Heart left ventricle (tissue), 16 donors: ENCODE measurements around the gene CPSF7. TPM values are rescaled to one million over a fixed set of nuclear protein-coding genes. Genes with fewer than 3 reads are reported as not detected.

Experiments
- ATAC-seq, 4 donors: fragments of 200-7000 bp; cut with Tn5 transposase; one replicate each; pipeline ENCODE4 v1.9.1; 2020 to 2022; ENCODE audit warnings: moderate library complexity in 4 of 4, mild to moderate bottlenecking in 3 of 4, moderate number of reproducible peaks in 1 of 4
- DNase-seq, 5 donors: peaks; one replicate each; pipeline ENCODE4 v3.0.0-alpha.2; 2020
- H3K27ac ChIP-seq, 12 donors: fragments of 200-600 bp; sonication (generic) in 4 of 12; one replicate each; pipeline versions ENCODE4 v1.5.0 to v1.8.0; 2016 to 2022; ENCODE audit warnings: mild to moderate bottlenecking in 2 of 12
- H3K27me3 ChIP-seq, 9 donors: fragments of 200-600 bp; sonication (generic) in 2 of 9; one replicate each; pipeline versions ENCODE4 v1.5.1 to v1.8.0; 2016 to 2022; ENCODE audit warnings: mild to moderate bottlenecking in 3 of 9
- H3K36me3 ChIP-seq, 9 donors: fragments of 200-600 bp; sonication (generic) in 2 of 9; one replicate each; pipeline versions ENCODE4 v1.5.0 to v1.8.0; 2018 to 2022; ENCODE audit warnings: mild to moderate bottlenecking in 2 of 9
- H3K4me1 ChIP-seq, 12 donors: fragments of 200-600 bp; sonication (generic) in 4 of 12; one replicate each; pipeline versions ENCODE4 v1.5.0 to v1.8.0; 2016 to 2022; ENCODE audit warnings: mild to moderate bottlenecking in 3 of 12
- H3K4me3 ChIP-seq, 12 donors: fragments of 200-600 bp; sonication (generic) in 4 of 12; one replicate each; pipeline versions ENCODE4 v1.5.0 to v1.8.0; 2017 to 2022; ENCODE audit warnings: mild to moderate bottlenecking in 9 of 12, moderate library complexity in 4 of 12
- H3K9me3 ChIP-seq, 12 donors: fragments of 200-600 bp; sonication (generic) in 4 of 12; one replicate each; pipeline versions ENCODE4 v1.5.0 to v1.8.0; 2016 to 2022; ENCODE audit warnings: mild to moderate bottlenecking in 1 of 12
- CTCF ChIP-seq, 12 donors: fragments of 200-600 bp; sonication (generic) in 4 of 12; IDR thresholded peaks; one replicate each; pipeline versions ENCODE4 v1.5.0 to v1.8.0; 2018 to 2022; ENCODE audit warnings: antibody characterized with exemption in 12 of 12, mild to moderate bottlenecking in 5 of 12
- POLR2A ChIP-seq, 2 donors: fragments of 450-650 bp; IDR thresholded peaks; one replicate each; pipeline ENCODE4 v1.6.1; 2017; ENCODE audit warnings: antibody characterized with exemption in 2 of 2, mild to moderate bottlenecking in 2 of 2, moderate library complexity in 2 of 2
- WGBS, 4 donors: extraction: QIAGEN DNeasy Blood & Tissue Kit in 2 of 4; methylation state at CpG; one replicate each; pipeline versions ENCODE4 v1.1.5 to v1.1.7; 2013 to 2018; 5-methylcytosine and 5-hydroxymethylcytosine counted together
- intact Hi-C, 10 donors: fragments of 100-400 bp; cut with DNase I; formaldehyde crosslinking; loops; one replicate each; pipeline versions ENCODE4 v1.11.1 to v1.14.2; 2022
- polyA plus RNA-seq, 2 donors: library from polyadenylated mRNA; stranded (reverse); fragments of 200-250 nt; gene quantifications; one replicate each; pipeline ENCODE4 v1.2.3, GENCODE V29; 2013
- total RNA-seq, 9 donors: library from RNA; depleted of rRNA in 2 of 9; stranded (reverse); fragments of >200 nt in 2 of 9; fragmentation: NEBNext Ultra II Directional in 3 of 9; extraction: Animal tissue kit (Norgen Biotek cat#: 25700) in 3 of 9; gene quantifications; one replicate each; pipeline versions ENCODE4 v1.1.0 to v1.2.4, GENCODE V29; 2016 to 2023
- donor health status: ischemic (EF 13 %, LVEDD 7.1; RV severe dilation, severe dysfunction).
- donor health status: healthy with polysubstance abuse.
- donor health status: DM: no; HTN: yes; CAD: no.
- donor health status: DM: no; HTN: no; CAD: no.
- donor health status: ischemic (EF 25% LVEDD 6.9; RV normal size, moderate dysfunction).
- donor health status: ischemic (EF 25% LVEDD 5.7; RV mildly dilated, moderate dysfunction).
- donor health status: healthy.
- donor health status: DM: yes; HTN: yes; CAD: no.
- donor health status: ischemic (EF 35%, LVEDD 5.7; RV mildly dilated, moderate dysfunction).
- donor health status: nonischemic (EF 11% LVEDD 7.7; RV severe dilation, severe dysfunction).
- donor health status: DM: yes; HTN: yes; CAD: no.
- donor health status: PGD.
- donor health status: ischemic (EF 29% LVEDD 5.4; RV normal size, mild dysfunction).
- donor health status: nonischemic (EF 23%, LVEDD 6.1; RV moderate dilation, normal function).

CPSF7 gene
- total and polyA plus RNA-seq, 11 donors = 24.3 to 52.4 (median 35.5) TPM

- H3K4me1 ChIP-seq = peaks cover 0 to 57% (median 27%) of the 10 kb centered on the region in 12 donors
- intact Hi-C loops = no loop called here
- H3K9me3 ChIP-seq = no peaks in the 10 kb centered on the region
- no peak overlapping the region for H3K4me3 ChIP-seq
- TF ChIP-seq POLR2A (IDR thresholded peaks at IDR 0.05) (no peak), CTCF (IDR thresholded peaks at IDR 0.05) (no peak)
- H3K27ac ChIP-seq = no peak overlapping the region
- peaks cover 0 to 29% (median 4%) of the 10 kb centered on the region in 9 donors for H3K36me3 ChIP-seq
- no peak for ATAC-seq
- DNase-seq = no peak
- WGBS, 4 donors = 95 to 99% (median 97%) methylated on average over 11 of the region's 11 CpGs
- no peaks in the 10 kb centered on the region for H3K27me3 ChIP-seq
These were observed 71.2 kb downstream of the CPSF7 start for GRCh38 chr11:61358566-61358965.

- Histone ChIP-seq H3K4me3 (peak overlapping the region in 1 of 12 donors; percentile 5), H3K36me3 (peaks cover 0 to 36% (median 11%) of the 10 kb centered on the region in 9 donors), H3K9me3 (no peaks in the 10 kb centered on the region), H3K27me3 (no peaks in the 10 kb centered on the region), H3K4me1 (peaks cover 0 to 50% (median 21%) of the 10 kb centered on the region in 12 donors), H3K27ac (peak overlapping the region in 1 of 12 donors; percentile 86)
- WGBS, 4 donors = 94 to 99% (median 97%) methylated on average over 6 of the region's 6 CpGs
- TF ChIP-seq POLR2A (IDR thresholded peaks at IDR 0.05) = no peak
- no peak for TF ChIP-seq CTCF (IDR thresholded peaks at IDR 0.05)
- ATAC-seq (no peak), DNase-seq (no peak)
- intact Hi-C loops = no loop called here
These were observed 71.9 kb downstream of the CPSF7 start for GRCh38 chr11:61357894-61358239.

GRCh38 chr11:61357233-61357893, 72.4 kb downstream of the CPSF7 start:
- intact Hi-C loops = no loop called here
- WGBS, 4 donors = 91 to 94% (median 94%) methylated on average over 7 to 9 of the region's 9 CpGs
- ATAC-seq (no peak), DNase-seq (no peak)
- H3K4me1 ChIP-seq = peaks cover 0 to 47% (median 18%) of the 10 kb centered on the region in 12 donors
- peak overlapping the region in 1 of 12 donors; percentile 5 for H3K4me3 ChIP-seq
- H3K27me3 ChIP-seq = no peaks in the 10 kb centered on the region
- peaks cover 0 to 41% (median 15%) of the 10 kb centered on the region in 9 donors for H3K36me3 ChIP-seq
- H3K9me3 ChIP-seq = no peaks in the 10 kb centered on the region
- H3K27ac ChIP-seq = peak overlapping the region in 1 of 12 donors; percentile 86
- TF ChIP-seq CTCF (IDR thresholded peaks at IDR 0.05) = no peak
- TF ChIP-seq POLR2A (IDR thresholded peaks at IDR 0.05) = no peak

- ATAC-seq = no peak
- Histone ChIP-seq H3K9me3 (no peaks in the 10 kb centered on the region), H3K4me3 (no peak overlapping the region), H3K36me3 (peaks cover 0 to 47% (median 19%) of the 10 kb centered on the region in 9 donors), H3K27me3 (no peaks in the 10 kb centered on the region), H3K27ac (peak overlapping the region in 1 of 12 donors; percentile 15), H3K4me1 (peaks cover 0 to 47% (median 18%) of the 10 kb centered on the region in 12 donors)
- intact Hi-C loops = no loop called here
- DNase-seq = no peak
- TF ChIP-seq CTCF (IDR thresholded peaks at IDR 0.05) (no peak), POLR2A (IDR thresholded peaks at IDR 0.05) (no peak)
- 93 to 100% (median 97%) methylated on average over 4 of the region's 4 CpGs for WGBS, 4 donors
These were observed 73.1 kb downstream of the CPSF7 start for GRCh38 chr11:61356706-61357105.
